Nephron progenitor cell (in vitro differentiated cells): ENCODE measurements around the gene GNG10.

ENCODE experiments used
- DNase-seq: peaks from one replicate; pipeline ENCODE4 v3.0.0; 2021
- H3K27ac Mint-ChIP-seq: 2 replicates; pipeline ENCODE4 v1.8.0; 2021; ENCODE audit warnings: mild to moderate bottlenecking, moderate library complexity, mixed read lengths
- H3K27me3 Mint-ChIP-seq: 2 replicates; pipeline ENCODE4 v1.8.0; 2021; ENCODE audit warnings: mild to moderate bottlenecking, low read depth, mixed read lengths; ENCODE audit not compliant: poor library complexity
- H3K36me3 Mint-ChIP-seq: 2 replicates; pipeline ENCODE4 v1.8.0; 2021; ENCODE audit warnings: low read depth, mixed read lengths
- H3K4me1 Mint-ChIP-seq: 2 replicates; pipeline ENCODE4 v1.8.0; 2021; ENCODE audit warnings: mixed read lengths
- H3K4me3 Mint-ChIP-seq: 2 replicates; pipeline ENCODE4 v1.8.0; 2021; ENCODE audit warnings: mild to moderate bottlenecking, moderate library complexity, mixed read lengths
- H3K9me3 Mint-ChIP-seq: 2 replicates; pipeline ENCODE4 v1.8.0; 2021; ENCODE audit warnings: mild to moderate bottlenecking, moderate library complexity, mixed read lengths
- CTCF ChIP-seq: fragments of 200-600 bp; sonication (generic); IDR thresholded peaks from 2 replicates; pipeline ENCODE4 v1.5.0; 2021; ENCODE audit warnings: antibody characterized with exemption

GNG10 gene

GRCh38 chr9:111715471-111715870 is 54.1 kb downstream of the GNG10 start:
- no peaks in the 10 kb centered on the region for H3K36me3 Mint-ChIP-seq
- no peak for DNase-seq
- no peaks in the 10 kb centered on the region for H3K9me3 Mint-ChIP-seq
- no peak overlapping the region for H3K4me3 Mint-ChIP-seq
- no peak overlapping the region for H3K27ac Mint-ChIP-seq
- H3K27me3 Mint-ChIP-seq: no peaks in the 10 kb centered on the region
- TF ChIP-seq CTCF: no peak
- no peaks in the 10 kb centered on the region for H3K4me1 Mint-ChIP-seq

- no peak overlapping the region for H3K27ac Mint-ChIP-seq
- H3K9me3 Mint-ChIP-seq: no peaks in the 10 kb centered on the region
- TF ChIP-seq CTCF: no peak
- no peaks in the 10 kb centered on the region for H3K4me1 Mint-ChIP-seq
- H3K36me3 Mint-ChIP-seq: no peaks in the 10 kb centered on the region
- H3K4me3 Mint-ChIP-seq: no peak overlapping the region
- no peak for DNase-seq
- no peaks in the 10 kb centered on the region for H3K27me3 Mint-ChIP-seq
Observed at GRCh38 chr9:111719541-111719940, 58.1 kb downstream of the GNG10 start.
